ENCODE data around the gene ROBO1.
"Not testable (repeated sequence)": the region's sequence is repeated elsewhere in the genome, so short reads cannot be mapped to it uniquely, and the experiment has no call there.

The ROBO1 gene

GRCh38 chr3:78675119-78675805, 1092.5 kb downstream of the ROBO1 start:
- H3K9me3 ChIP-seq (ENCODE audit: control insufficient read depth, insufficient read depth, low read length); H3K27ac ChIP-seq (ENCODE audit: low read depth, low read length); H3K9ac ChIP-seq (ENCODE audit: low read depth, low read length); H3K4me3 ChIP-seq (ENCODE audit: low read depth, low read length); H3K4me1 ChIP-seq (ENCODE audit: control insufficient read depth, insufficient read depth, low read length); H3K27me3 ChIP-seq (ENCODE audit: control insufficient read depth, insufficient read depth, low read length); H3K36me3 ChIP-seq (ENCODE audit: control insufficient read depth, insufficient read depth, low read length): not testable (repeated sequence)

GRCh38 chr3:78670746-78671145, 1097.1 kb downstream of the ROBO1 start:
- Histone ChIP-seq H3K36me3 (ENCODE audit: control insufficient read depth, insufficient read depth, low read length) (peaks cover 23% of the 10 kb centered on the region; the same call in 1 of the 2 replicates), H3K27me3 (ENCODE audit: control insufficient read depth, insufficient read depth, low read length) (no peaks in the 10 kb centered on the region), H3K9ac (ENCODE audit: low read depth, low read length) (no peak overlapping the region), H3K9me3 (ENCODE audit: control insufficient read depth, insufficient read depth, low read length) (0 out of 2 replicates have a peak, but pooled peaks cover 4% of the 10 kb centered on the region), H3K4me1 (ENCODE audit: control insufficient read depth, insufficient read depth, low read length) (0 out of 2 replicates have a peak, but pooled peaks cover 4% of the 10 kb centered on the region), H3K4me3 (ENCODE audit: low read depth, low read length) (no peak overlapping the region), H3K27ac (ENCODE audit: low read depth, low read length) (no peak overlapping the region)

- Histone ChIP-seq H3K9me3 (ENCODE audit: control insufficient read depth, insufficient read depth, low read length) (0 out of 2 replicates have a peak, but pooled peaks cover 4% of the 10 kb centered on the region), H3K36me3 (ENCODE audit: control insufficient read depth, insufficient read depth, low read length) (peaks cover 23% of the 10 kb centered on the region; the same call in 1 of the 2 replicates), H3K4me3 (ENCODE audit: low read depth, low read length) (no peak overlapping the region)
Observed at GRCh38 chr3:78670094-78670493, 1097.7 kb downstream of the ROBO1 start.

GRCh38 chr3:78668302-78668701, 1099.5 kb downstream of the ROBO1 start:
- H3K9ac ChIP-seq (ENCODE audit: low read depth, low read length) = no peak overlapping the region
- no peaks in the 10 kb centered on the region for H3K27me3 ChIP-seq (ENCODE audit: control insufficient read depth, insufficient read depth, low read length)
- no peaks in the 10 kb centered on the region for H3K9me3 ChIP-seq (ENCODE audit: control insufficient read depth, insufficient read depth, low read length)
- H3K4me3 ChIP-seq (ENCODE audit: low read depth, low read length) = no peak overlapping the region
- H3K27ac ChIP-seq (ENCODE audit: low read depth, low read length) = no peak overlapping the region
- peaks cover 23% of the 10 kb centered on the region; the same call in 1 of the 2 replicates for H3K36me3 ChIP-seq (ENCODE audit: control insufficient read depth, insufficient read depth, low read length)
- 0 out of 2 replicates have a peak, but pooled peaks cover 4% of the 10 kb centered on the region for H3K4me1 ChIP-seq (ENCODE audit: control insufficient read depth, insufficient read depth, low read length)

More at GRCh38 chr3:78670094-78670493, 1097.7 kb downstream of the ROBO1 start:
- Histone ChIP-seq H3K4me1 (ENCODE audit: control insufficient read depth, insufficient read depth, low read length) (0 out of 2 replicates have a peak, but pooled peaks cover 4% of the 10 kb centered on the region), H3K9ac (ENCODE audit: low read depth, low read length) (no peak overlapping the region), H3K27ac (ENCODE audit: low read depth, low read length) (no peak overlapping the region), H3K27me3 (ENCODE audit: control insufficient read depth, insufficient read depth, low read length) (no peaks in the 10 kb centered on the region)

GRCh38 chr3:78666470-78666800, 1101.4 kb downstream of the ROBO1 start:
- H3K27me3 ChIP-seq (ENCODE audit: control insufficient read depth, insufficient read depth, low read length) = no peaks in the 10 kb centered on the region
- H3K36me3 ChIP-seq (ENCODE audit: control insufficient read depth, insufficient read depth, low read length) = 0 out of 2 replicates have a peak, but pooled peaks cover 17% of the 10 kb centered on the region
- no peak overlapping the region for H3K27ac ChIP-seq (ENCODE audit: low read depth, low read length)
- H3K4me3 ChIP-seq (ENCODE audit: low read depth, low read length) = no peak overlapping the region
- H3K9ac ChIP-seq (ENCODE audit: low read depth, low read length) = no peak overlapping the region
- H3K9me3 ChIP-seq (ENCODE audit: control insufficient read depth, insufficient read depth, low read length) = no peaks in the 10 kb centered on the region
- H3K4me1 ChIP-seq (ENCODE audit: control insufficient read depth, insufficient read depth, low read length) = 0 out of 2 replicates have a peak, but pooled peaks cover 4% of the 10 kb centered on the region

GRCh38 chr3:78665776-78666469, 1101.9 kb downstream of the ROBO1 start:
- no peaks in the 10 kb centered on the region for H3K9me3 ChIP-seq (ENCODE audit: control insufficient read depth, insufficient read depth, low read length)
- no peak overlapping the region for H3K9ac ChIP-seq (ENCODE audit: low read depth, low read length)
- H3K27me3 ChIP-seq (ENCODE audit: control insufficient read depth, insufficient read depth, low read length) = no peaks in the 10 kb centered on the region
- no peak overlapping the region for H3K27ac ChIP-seq (ENCODE audit: low read depth, low read length)
- H3K4me3 ChIP-seq (ENCODE audit: low read depth, low read length) = no peak overlapping the region
- H3K36me3 ChIP-seq (ENCODE audit: control insufficient read depth, insufficient read depth, low read length) = peaks cover 18% of the 10 kb centered on the region; the same call in 1 of the 2 replicates
- 0 out of 2 replicates have a peak, but pooled peaks cover 4% of the 10 kb centered on the region for H3K4me1 ChIP-seq (ENCODE audit: control insufficient read depth, insufficient read depth, low read length)

- Histone ChIP-seq H3K4me1 (ENCODE audit: control insufficient read depth, insufficient read depth, low read length) (0 out of 2 replicates have a peak, but pooled peaks cover 4% of the 10 kb centered on the region), H3K9ac (ENCODE audit: low read depth, low read length) (no peak overlapping the region), H3K27ac (ENCODE audit: low read depth, low read length) (no peak overlapping the region), H3K4me3 (ENCODE audit: low read depth, low read length) (no peak overlapping the region), H3K27me3 (ENCODE audit: control insufficient read depth, insufficient read depth, low read length) (no peaks in the 10 kb centered on the region), H3K9me3 (ENCODE audit: control insufficient read depth, insufficient read depth, low read length) (no peaks in the 10 kb centered on the region), H3K36me3 (ENCODE audit: control insufficient read depth, insufficient read depth, low read length) (peaks cover 22% of the 10 kb centered on the region; the same call in 1 of the 2 replicates)
Observed at GRCh38 chr3:78665101-78665500, 1102.7 kb downstream of the ROBO1 start.

- H3K27me3 ChIP-seq (ENCODE audit: control insufficient read depth, insufficient read depth, low read length) = no peaks in the 10 kb centered on the region
- H3K4me3 ChIP-seq (ENCODE audit: low read depth, low read length) = no peak overlapping the region
- H3K36me3 ChIP-seq (ENCODE audit: control insufficient read depth, insufficient read depth, low read length) = peaks cover 14% of the 10 kb centered on the region
- no peak overlapping the region for H3K27ac ChIP-seq (ENCODE audit: low read depth, low read length)
- H3K4me1 ChIP-seq (ENCODE audit: control insufficient read depth, insufficient read depth, low read length) = no peaks in the 10 kb centered on the region
- no peak overlapping the region for H3K9ac ChIP-seq (ENCODE audit: low read depth, low read length)
- no peaks in the 10 kb centered on the region for H3K9me3 ChIP-seq (ENCODE audit: control insufficient read depth, insufficient read depth, low read length)
Observed at GRCh38 chr3:78660957-78661356, 1106.8 kb downstream of the ROBO1 start.

GRCh38 chr3:78659386-78659987, 1108.3 kb downstream of the ROBO1 start:
- Histone ChIP-seq H3K27ac (ENCODE audit: low read depth, low read length) (no peak overlapping the region), H3K9me3 (ENCODE audit: control insufficient read depth, insufficient read depth, low read length) (no peaks in the 10 kb centered on the region), H3K4me1 (ENCODE audit: control insufficient read depth, insufficient read depth, low read length) (no peaks in the 10 kb centered on the region), H3K36me3 (ENCODE audit: control insufficient read depth, insufficient read depth, low read length) (peaks cover 22% of the 10 kb centered on the region), H3K9ac (ENCODE audit: low read depth, low read length) (no peak overlapping the region), H3K27me3 (ENCODE audit: control insufficient read depth, insufficient read depth, low read length) (no peaks in the 10 kb centered on the region), H3K4me3 (ENCODE audit: low read depth, low read length) (no peak overlapping the region)

- peaks cover 5% of the 10 kb centered on the region; the same call in 1 of the 2 replicates for H3K36me3 ChIP-seq (ENCODE audit: control insufficient read depth, insufficient read depth, low read length)
- H3K9me3 ChIP-seq (ENCODE audit: control insufficient read depth, insufficient read depth, low read length) = no peaks in the 10 kb centered on the region
- H3K4me3 ChIP-seq (ENCODE audit: low read depth, low read length) = no peak overlapping the region
- H3K9ac ChIP-seq (ENCODE audit: low read depth, low read length) = no peak overlapping the region
- H3K4me1 ChIP-seq (ENCODE audit: control insufficient read depth, insufficient read depth, low read length) = peaks cover 41% of the 10 kb centered on the region
- no peak overlapping the region for H3K27ac ChIP-seq (ENCODE audit: low read depth, low read length)
- no peaks in the 10 kb centered on the region for H3K27me3 ChIP-seq (ENCODE audit: control insufficient read depth, insufficient read depth, low read length)
Observed at GRCh38 chr3:78647726-78648125, 1120.1 kb downstream of the ROBO1 start.
